Umbilical cord (tissue), 2 donors: ENCODE results near the gene SEC24D. TPM values are rescaled to one million over a fixed set of nuclear protein-coding genes. Genes with fewer than 3 reads are reported as not detected.

Experiments
- DNase-seq: peaks from one replicate; pipeline ENCODE4 v3.0.0-alpha.2; 2015; ENCODE audit warnings: low spot score
- total RNA-seq: library from RNA; depleted of rRNA; stranded (reverse); fragments of >200 nt; gene quantifications from one replicate; pipeline ENCODE4 v1.2.3, GENCODE V29; 2014; ENCODE audit warnings: low replicate concordance; ENCODE audit not compliant: insufficient read depth

SEC24D gene
- total RNA-seq, 1 donor from 2014 or later: 117 TPM

GRCh38 chr4:118753685-118754084, 82.2 kb downstream of the SEC24D start:
- no peak for DNase-seq

- no peak for DNase-seq
Measured at GRCh38 chr4:118753096-118753495, 82.8 kb downstream of the SEC24D start.

GRCh38 chr4:118752551-118752950, 83.4 kb downstream of the SEC24D start:
- no peak for DNase-seq

- DNase-seq: no peak
Measured at GRCh38 chr4:118751629-118752323, 84.2 kb downstream of the SEC24D start.

- DNase-seq: no peak
Measured at GRCh38 chr4:118749347-118749988, 86.5 kb downstream of the SEC24D start.

GRCh38 chr4:118746251-118746919, 89.5 kb downstream of the SEC24D start:
- no peak for DNase-seq

GRCh38 chr4:118745357-118745756, 90.6 kb downstream of the SEC24D start:
- DNase-seq: no peak

GRCh38 chr4:118743867-118744266, 92.1 kb downstream of the SEC24D start:
- DNase-seq: no peak

GRCh38 chr4:118742050-118742449, 93.9 kb downstream of the SEC24D start:
- no peak for DNase-seq

- DNase-seq: no peak
Measured at GRCh38 chr4:118741301-118741855, 94.5 kb downstream of the SEC24D start.

GRCh38 chr4:118740869-118741268, 95.1 kb downstream of the SEC24D start:
- no peak for DNase-seq

GRCh38 chr4:118739022-118739713, 96.8 kb downstream of the SEC24D start:
- no peak for DNase-seq

- no peak for DNase-seq
Measured at GRCh38 chr4:118738090-118738489, 97.8 kb downstream of the SEC24D start.

- DNase-seq: peak; percentile 60
Measured at GRCh38 chr4:118736900-118737299, 99.0 kb downstream of the SEC24D start.

GRCh38 chr4:118734491-118735205, 101.3 kb downstream of the SEC24D start:
- DNase-seq: no peak

- no peak for DNase-seq
Measured at GRCh38 chr4:118732591-118733330, 103.2 kb downstream of the SEC24D start.

- no peak for DNase-seq
Measured at GRCh38 chr4:118730683-118731082, 105.2 kb downstream of the SEC24D start.

GRCh38 chr4:118729287-118730286, 106.3 kb downstream of the SEC24D start:
- DNase-seq: no peak

GRCh38 chr4:118727360-118727759, 108.6 kb downstream of the SEC24D start:
- DNase-seq: no peak
